Peyer's patch (tissue), 4 donors: Measurements from ENCODE around the gene GABRD.

Source experiments
- CTCF ChIP-seq, 6 experiments: fragments of 450-650 bp in 4 of 6; fragments of 200-600 bp in 2 of 6; sonication (generic) in 1 of 6; IDR thresholded peaks; one replicate each; pipeline ENCODE4 v1.5.1; 2017 to 2019; ENCODE audit warnings: antibody characterized with exemption in 6 of 6, mild to moderate bottlenecking in 3 of 6, moderate library complexity in 1 of 6
- POLR2A ChIP-seq, 2 donors: fragments of 450-650 bp; IDR thresholded peaks; one replicate each; pipeline ENCODE4 v1.5.1; 2017; ENCODE audit warnings: antibody characterized with exemption in 2 of 2, mild to moderate bottlenecking in 2 of 2, moderate library complexity in 2 of 2

DNA sequence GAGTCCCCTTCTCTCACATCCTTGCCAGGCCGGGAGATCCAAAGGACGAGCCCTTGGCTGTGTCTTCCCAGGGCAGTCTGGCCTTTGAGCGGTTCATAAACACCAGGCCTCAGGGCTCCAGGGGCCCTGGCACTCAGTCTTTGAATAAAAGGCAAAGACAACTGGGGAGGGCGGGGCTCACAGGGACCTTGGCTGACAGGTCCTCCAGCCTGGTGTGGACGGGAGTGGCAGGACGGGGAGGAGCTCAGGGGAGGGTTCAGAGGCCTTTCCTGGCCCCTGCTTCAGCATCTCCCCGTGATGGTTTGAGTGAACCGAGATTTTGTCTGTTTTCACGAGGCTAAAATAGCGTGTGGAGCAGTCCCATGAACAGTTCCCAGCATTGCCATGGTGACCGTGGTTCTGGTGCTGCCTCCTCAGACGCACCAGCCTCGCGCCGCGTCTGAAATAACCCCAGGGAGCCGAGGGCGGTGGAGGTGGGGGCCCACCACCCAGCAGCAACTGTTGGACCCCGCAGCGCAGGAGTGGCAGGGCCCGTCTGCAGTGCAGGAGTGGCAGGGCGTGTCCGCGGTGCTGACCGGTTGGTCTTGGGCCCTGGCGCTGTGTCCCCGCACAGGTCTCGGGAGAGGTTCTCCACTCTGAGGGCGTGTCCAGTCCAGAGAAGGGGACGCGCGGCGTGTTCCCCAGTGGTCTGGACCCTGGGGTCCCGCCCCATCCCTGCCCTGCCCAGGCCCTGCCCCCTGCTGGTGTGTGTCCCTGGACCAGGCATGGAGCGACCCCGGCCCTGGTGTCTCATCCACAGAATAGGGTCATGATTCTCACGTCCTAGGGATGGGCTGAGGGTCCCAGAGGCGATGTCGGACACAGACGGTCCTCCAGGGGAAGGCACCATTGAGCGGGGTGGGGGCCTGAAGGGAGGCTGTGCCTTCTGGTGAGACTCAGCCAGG lies 24.0 kb downstream of the GABRD start:
- no peak for TF ChIP-seq CTCF (IDR thresholded peaks at IDR 0.05)
- TF ChIP-seq POLR2A (IDR thresholded peaks at IDR 0.05) = no peak
